Tongue (tissue), 3 donors: ENCODE measurements around the gene ATAT1. TPM values are rescaled to one million over a fixed set of nuclear protein-coding genes. Genes with fewer than 3 reads are reported as not detected.

Experiments
- DNase-seq: peaks from one replicate; pipeline ENCODE4 v3.0.0-alpha.2; 2015
- small RNA-seq: library from RNA; depleted of rRNA; stranded (forward); fragments of <200 nt; gene quantifications from one replicate; pipeline ENCODE3, GENCODE V24; 2014; ENCODE audit warnings: low replicate concordance
- total RNA-seq: library from RNA; depleted of rRNA; stranded (reverse); fragments of >200 nt; gene quantifications from one replicate; pipeline ENCODE4 v1.2.3, GENCODE V29; 2014

ATAT1 gene
- total RNA-seq, 1 donor from 2014 or later, result 6.4 TPM

- DNase-seq, result no peak
Measured at GRCh38 chr6:30684386-30685156, 57.9 kb downstream of the ATAT1 start.

DNA sequence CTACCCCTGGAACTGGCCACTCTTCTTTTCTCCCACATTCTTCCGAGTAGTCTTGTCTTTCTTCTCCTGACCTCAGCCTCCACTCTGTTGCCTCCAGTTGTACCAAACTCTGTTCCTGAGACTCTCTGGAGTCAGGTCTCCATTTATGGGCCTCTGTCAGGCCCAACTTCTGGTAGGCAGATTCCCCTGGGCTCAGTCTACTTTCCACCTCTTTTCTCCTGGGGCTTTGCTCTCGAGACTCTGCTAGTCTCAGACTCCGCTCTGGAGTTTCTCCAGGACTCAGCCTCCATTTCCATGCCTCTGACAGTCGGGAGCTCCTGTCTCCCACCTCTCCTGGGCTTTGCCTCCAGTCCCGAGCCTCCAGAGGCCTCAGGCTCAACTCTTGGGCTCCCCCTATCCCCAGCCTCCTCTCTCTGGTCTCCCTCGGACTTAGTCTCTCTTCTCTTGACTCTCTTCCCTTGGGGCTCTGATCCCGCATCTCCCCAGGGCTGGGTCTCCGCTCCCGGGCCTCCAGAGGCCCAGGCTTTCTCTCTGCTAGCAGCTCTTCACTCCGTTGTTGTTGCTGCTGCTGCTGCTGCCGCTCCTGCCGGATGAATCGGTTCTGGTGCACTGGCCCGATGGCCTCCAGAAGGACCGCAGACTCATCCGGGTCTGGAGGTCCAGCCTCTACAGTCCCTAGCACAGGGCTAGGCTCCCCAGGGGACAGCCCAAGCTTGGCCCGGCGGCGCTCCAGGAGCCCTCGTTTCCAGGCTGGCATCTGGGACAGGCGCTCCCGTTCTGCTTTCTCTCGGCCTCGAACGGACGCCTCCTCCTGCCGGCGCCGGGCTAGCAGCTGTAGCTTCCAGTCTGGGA is 58.7 kb downstream of the ATAT1 start:
- DNase-seq, result no peak

GRCh38 chr6:30686009-30686907 is 59.6 kb downstream of the ATAT1 start, which contains the start of gene PPP1R18:
Gene PPP1R18, minus strand, starts transcription at chr6:30686645. Its CDS starts 627 bp downstream, at chr6:30686018.
- peak; percentile 83 for DNase-seq

- DNase-seq, result peak; percentile 97
Measured at GRCh38 chr6:30686908-30687658, 60.4 kb downstream of the ATAT1 start.

DNA sequence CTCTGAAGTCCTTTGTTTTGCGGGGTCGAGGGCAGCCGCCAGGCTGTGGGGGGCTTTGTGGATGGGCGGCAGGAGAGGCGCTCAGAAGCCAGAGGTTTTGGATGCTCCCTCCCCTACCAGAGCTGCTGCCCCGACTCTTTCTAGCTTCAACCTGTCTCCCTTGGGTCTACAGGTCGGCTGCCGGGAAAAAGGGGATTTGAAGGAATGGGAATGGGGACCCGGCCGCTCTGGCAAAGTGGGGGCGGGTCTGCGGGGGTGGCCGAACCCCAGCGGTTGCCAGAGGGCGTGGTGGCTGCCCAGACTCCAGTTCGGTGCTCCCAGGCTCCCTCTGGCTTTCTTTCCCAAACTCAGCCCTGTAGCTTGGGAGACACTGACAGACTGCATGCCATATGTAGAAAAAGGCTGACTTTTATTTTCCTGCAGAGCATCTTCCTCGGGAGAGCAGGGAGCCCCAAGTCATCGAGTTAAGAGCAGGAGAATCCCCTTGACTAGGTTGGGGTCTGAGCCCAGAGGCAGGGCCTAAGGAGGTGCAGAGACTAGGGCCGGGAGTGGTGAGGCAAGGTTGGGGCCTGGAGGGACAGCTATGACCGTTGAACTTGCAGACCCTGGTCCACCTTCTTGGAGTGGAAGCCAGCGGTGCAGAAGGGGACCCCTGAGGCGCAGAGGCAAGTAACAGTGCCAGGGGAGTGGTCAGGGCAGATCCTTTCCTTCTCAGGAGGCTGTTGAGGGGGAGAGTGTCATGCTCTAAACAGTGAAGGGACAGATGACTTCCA is 61.2 kb downstream of the ATAT1 start:
- DNase-seq, result peak; percentile 75

- DNase-seq, result no peak
Measured at GRCh38 chr6:30688569-30688968, 61.9 kb downstream of the ATAT1 start.

DNA sequence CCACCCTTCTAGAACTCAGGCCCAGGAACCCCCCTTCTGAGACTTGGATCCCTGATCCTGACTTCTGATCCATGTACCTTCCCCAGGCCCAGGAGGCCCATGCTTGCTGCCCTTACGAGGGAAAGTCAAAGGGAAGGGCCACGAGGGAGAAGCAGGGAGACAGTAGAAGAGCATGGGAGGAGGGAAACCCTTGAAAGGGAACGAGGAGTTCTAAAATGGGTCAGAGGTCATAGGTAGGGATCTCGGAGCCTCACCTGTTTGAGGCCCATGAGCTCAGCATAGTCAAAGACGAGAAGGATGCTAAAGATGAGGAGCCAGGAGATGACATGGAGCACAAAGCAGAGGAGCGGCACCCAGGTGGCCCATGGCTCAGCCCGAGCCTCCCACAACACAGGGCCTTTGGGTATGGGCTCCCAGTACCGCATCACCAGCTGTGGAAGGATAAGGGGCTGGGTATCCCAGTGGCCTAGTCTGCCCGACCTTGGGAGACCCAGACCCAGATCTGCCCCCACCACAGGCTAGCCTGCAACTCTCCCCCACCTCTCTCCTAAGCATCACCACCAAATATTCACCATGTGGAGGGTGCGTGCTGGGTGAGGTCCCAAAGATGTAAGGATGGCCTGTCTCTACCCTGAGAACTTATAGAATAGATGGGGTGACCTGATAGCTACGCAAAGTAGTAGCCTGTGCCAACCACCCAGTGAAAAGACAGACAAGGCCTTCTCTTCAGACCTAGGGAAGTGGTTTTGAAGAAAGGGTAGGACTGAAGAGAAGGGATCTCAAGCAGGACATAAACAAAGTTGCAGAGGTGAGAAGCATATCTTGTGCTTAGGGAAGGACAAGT is 62.6 kb downstream of the ATAT1 start:
- no peak for DNase-seq

GRCh38 chr6:30689985-30690384 is 63.3 kb downstream of the ATAT1 start:
- DNase-seq, result no peak

DNA sequence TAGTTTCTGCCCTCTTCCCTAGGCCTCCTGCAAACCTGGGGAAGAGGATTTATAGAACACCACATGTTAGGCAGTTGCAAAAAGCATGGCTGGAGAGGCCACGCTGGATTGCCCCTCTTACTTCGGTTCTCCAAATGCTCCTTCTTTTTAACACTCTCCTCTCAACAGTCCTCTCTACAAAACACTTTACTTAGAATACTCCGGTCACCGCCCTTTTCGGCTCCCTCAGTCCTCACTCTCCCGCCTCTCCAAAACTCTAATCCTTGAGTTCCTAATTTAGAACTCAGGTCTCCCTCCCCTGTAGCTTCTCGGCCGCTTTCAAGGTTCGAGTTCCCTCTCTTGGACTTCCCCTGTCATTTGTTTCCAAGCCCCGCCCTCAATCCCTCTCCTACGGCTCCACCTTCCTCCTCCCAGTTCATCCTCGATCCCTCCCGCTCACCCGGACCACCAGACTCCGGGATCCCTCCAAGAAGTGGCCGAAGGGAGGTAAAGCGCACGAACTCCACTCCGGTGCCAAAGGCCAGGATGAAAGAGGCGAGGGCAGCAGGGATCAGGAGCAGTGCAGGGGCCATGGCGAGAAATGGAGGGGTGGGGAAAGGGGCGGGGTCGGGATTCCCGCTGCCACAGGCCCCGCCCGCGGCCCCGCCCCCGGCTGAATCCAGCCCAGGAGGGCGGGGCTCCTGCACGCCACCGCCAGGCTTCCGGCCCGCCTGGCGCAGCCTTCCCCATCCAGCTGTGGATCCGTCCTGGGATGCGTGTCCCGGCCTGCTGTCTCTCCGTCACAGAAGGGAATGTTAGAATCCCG is 63.9 kb downstream of the ATAT1 start, which contains the start of gene NRM:
NRM (minus strand) TSS at position 582 of the 805 bp plus-strand sequence; CDS start at position 572, 10 bp downstream.
- DNase-seq, result peak; percentile 96

DNA sequence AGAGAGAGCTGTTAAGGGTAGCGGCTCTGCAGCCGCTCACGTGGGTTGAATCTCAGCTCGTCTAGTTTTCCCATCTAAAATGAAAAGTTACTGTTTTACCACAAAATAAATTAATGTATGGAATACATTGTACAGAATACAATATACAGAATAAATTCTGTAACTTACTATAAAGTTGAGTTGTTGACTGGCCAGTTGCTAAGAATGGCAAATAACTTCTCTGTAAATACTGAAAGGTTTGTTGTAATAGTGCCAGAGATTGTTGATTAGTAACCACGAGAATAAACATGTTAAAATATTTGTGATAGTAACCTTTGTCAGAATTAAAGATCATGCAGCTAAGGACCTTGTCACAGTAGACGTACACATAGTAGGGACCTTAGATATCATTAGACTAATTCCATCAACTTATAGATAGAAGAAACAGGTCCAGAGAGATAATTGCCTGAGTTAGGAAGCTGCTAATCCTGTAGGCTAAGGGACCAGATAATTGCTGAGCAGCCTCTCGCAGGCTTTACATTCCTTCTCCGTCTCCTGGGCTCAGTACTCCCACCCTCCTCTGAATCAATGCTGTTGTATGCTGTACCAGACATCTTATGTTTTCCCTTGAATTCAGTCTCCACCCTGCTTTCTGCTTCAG is 64.7 kb downstream of the ATAT1 start:
- DNase-seq, result no peak

Small RNAs within 50 kb of the gene (small RNA-seq; reads per million reads assigned to genes)
- 5.1 reads per million, percentile 92 among the genes with 10 or more reads in this experiment for gene MIR877

Other genes with a start within 250 kb of the ATAT1 start
- gene HLA-E, start 137.4 kb upstream of the ATAT1 start, total RNA-seq, result 179 TPM
- gene GNL1, start 70.4 kb upstream of the ATAT1 start, total RNA-seq, result 40.2 TPM
- 5.8 TPM for gene PRR3, start 69.6 kb upstream of the ATAT1 start, total RNA-seq
- 36.4 TPM for gene ABCF1, start 55.4 kb upstream of the ATAT1 start, total RNA-seq
- 18.8 TPM for gene PPP1R10, start 9.6 kb upstream of the ATAT1 start, total RNA-seq
- gene MRPS18B, start 9.0 kb upstream of the ATAT1 start, total RNA-seq, result 60.1 TPM
- 15.5 TPM for gene C6orf136, start 20.3 kb downstream of the ATAT1 start, total RNA-seq
- gene DHX16, start 46.1 kb downstream of the ATAT1 start, total RNA-seq, result 24.5 TPM
- 19.7 TPM for gene PPP1R18, start 59.8 kb downstream of the ATAT1 start, total RNA-seq
- gene NRM, start 64.1 kb downstream of the ATAT1 start, total RNA-seq, result 5.2 TPM
- gene MDC1, start 90.4 kb downstream of the ATAT1 start, total RNA-seq, result 14.5 TPM
- 286 TPM for gene TUBB, start 93.5 kb downstream of the ATAT1 start, total RNA-seq
- 79.3 TPM for gene FLOT1, start 115.8 kb downstream of the ATAT1 start, total RNA-seq
- gene IER3, start 117.7 kb downstream of the ATAT1 start, total RNA-seq, result 7.1 TPM